Measurements from ENCODE around the gene NUDT4. TPM values are rescaled to one million over a fixed set of nuclear protein-coding genes. Genes with fewer than 3 reads are reported as not detected.
"Not testable (repeated sequence)": the region's sequence is repeated elsewhere in the genome, so short reads cannot be mapped to it uniquely, and the experiment has no call there.

The NUDT4 gene
- total and polyA plus RNA-seq, 5 donors = 95.0 to 206 (median 158) TPM

GRCh38 chr12:93379981-93380361 is 2.2 kb downstream of the NUDT4 start:
- DNase-seq = no peak
- intact Hi-C loops (cut with DNase I) = loop anchor here in 1 of 4 donors (5.0 kb wide), 1 partner anchor 198 kb away; no protein-coding TSS in a partner anchor
- no peak for ATAC-seq
- no peaks in the 10 kb centered on the region for H3K27me3 ChIP-seq (ENCODE audit: control insufficient read depth, insufficient read depth)
- no peaks in the 10 kb centered on the region for H3K9me3 ChIP-seq (ENCODE audit: control insufficient read depth, low read length)
- H3K4me1 ChIP-seq (ENCODE audit: control insufficient read depth, insufficient read depth, low read length) = peaks cover 2% of the 10 kb centered on the region
- H3K27ac ChIP-seq (ENCODE audit: low read length) = peak overlapping the region; percentile 76
- peak overlapping the region; percentile 58 for H3K4me3 ChIP-seq (ENCODE audit: low read length)

- Histone ChIP-seq H3K27me3 (ENCODE audit: control insufficient read depth, insufficient read depth) (no peaks in the 10 kb centered on the region), H3K4me3 (ENCODE audit: low read length) (peak overlapping the region; percentile 58), H3K4me1 (ENCODE audit: control insufficient read depth, insufficient read depth, low read length) (peaks cover 2% of the 10 kb centered on the region), H3K27ac (ENCODE audit: low read length) (no peak overlapping the region), H3K9me3 (ENCODE audit: control insufficient read depth, low read length) (no peaks in the 10 kb centered on the region)
- intact Hi-C loops (cut with DNase I) = no loop called here
- DNase-seq = no peak
- no peak for ATAC-seq
- WGBS = 34% methylated on average over 2 of the region's 2 CpGs
Observed at GRCh38 chr12:93380480-93381121, 2.9 kb downstream of the NUDT4 start.

GRCh38 chr12:93381161-93381975 is 3.6 kb downstream of the NUDT4 start:
- DNase-seq (no peak), ATAC-seq (no peak)
- Histone ChIP-seq H3K4me3 (ENCODE audit: low read length) (peak overlapping the region; percentile 58), H3K27me3 (ENCODE audit: control insufficient read depth, insufficient read depth) (no peaks in the 10 kb centered on the region), H3K9me3 (ENCODE audit: control insufficient read depth, low read length) (no peaks in the 10 kb centered on the region), H3K27ac (ENCODE audit: low read length) (peak overlapping the region; percentile 85), H3K4me1 (ENCODE audit: control insufficient read depth, insufficient read depth, low read length) (peaks cover 2% of the 10 kb centered on the region)
- intact Hi-C loops (cut with DNase I) = no loop called here
- WGBS = 37% methylated on average over 5 of the region's 5 CpGs

GRCh38 chr12:93381976-93382437 is 4.3 kb downstream of the NUDT4 start:
- ATAC-seq; H3K4me1 ChIP-seq (ENCODE audit: control insufficient read depth, insufficient read depth, low read length); DNase-seq; H3K27me3 ChIP-seq (ENCODE audit: control insufficient read depth, insufficient read depth); intact Hi-C loops (cut with DNase I); H3K9me3 ChIP-seq (ENCODE audit: control insufficient read depth, low read length): not testable (repeated sequence)
- peak overlapping the region; percentile 58 for H3K4me3 ChIP-seq (ENCODE audit: low read length)
- 76% methylated on average over 5 of the region's 5 CpGs for WGBS
- peak overlapping the region; percentile 80 for H3K27ac ChIP-seq (ENCODE audit: low read length)

- Histone ChIP-seq H3K9me3 (ENCODE audit: control insufficient read depth, low read length) (no peaks in the 10 kb centered on the region), H3K27me3 (ENCODE audit: control insufficient read depth, insufficient read depth) (no peaks in the 10 kb centered on the region), H3K27ac (ENCODE audit: low read length) (peak overlapping the region; percentile 30), H3K4me3 (ENCODE audit: low read length) (no peak overlapping the region), H3K4me1 (ENCODE audit: control insufficient read depth, insufficient read depth, low read length) (peaks cover 9% of the 10 kb centered on the region)
- no peak for DNase-seq
- WGBS = 70% methylated on average over 2 of the region's 2 CpGs
- ATAC-seq = peak in 1 of 2 donors; percentile 73
- intact Hi-C loops (cut with DNase I) = no loop called here
Observed at GRCh38 chr12:93387780-93388179, 10.1 kb downstream of the NUDT4 start.

- H3K4me1 ChIP-seq (ENCODE audit: control insufficient read depth, insufficient read depth, low read length) = peaks cover 10% of the 10 kb centered on the region
- no peaks in the 10 kb centered on the region for H3K27me3 ChIP-seq (ENCODE audit: control insufficient read depth, insufficient read depth)
- no peaks in the 10 kb centered on the region for H3K9me3 ChIP-seq (ENCODE audit: control insufficient read depth, low read length)
- ATAC-seq = no peak
- H3K27ac ChIP-seq (ENCODE audit: low read length) = no peak overlapping the region
- H3K4me3 ChIP-seq (ENCODE audit: low read length) = no peak overlapping the region
- intact Hi-C loops (cut with DNase I) = loop anchor here in 2 of 4 donors (10.0 kb wide), 2 partner anchors 265 to 405 kb away; no protein-coding TSS in a partner anchor
- 51% methylated on average over 5 of the region's 5 CpGs for WGBS
- no peak for DNase-seq
Observed at GRCh38 chr12:93390031-93390430, 12.3 kb downstream of the NUDT4 start.

GRCh38 chr12:93390549-93391297 is 13.0 kb downstream of the NUDT4 start:
- ATAC-seq (peak; percentile 39 to 59), DNase-seq (no peak)
- Histone ChIP-seq H3K27ac (ENCODE audit: low read length) (peak overlapping the region; percentile 17), H3K27me3 (ENCODE audit: control insufficient read depth, insufficient read depth) (no peaks in the 10 kb centered on the region), H3K9me3 (ENCODE audit: control insufficient read depth, low read length) (no peaks in the 10 kb centered on the region), H3K4me1 (ENCODE audit: control insufficient read depth, insufficient read depth, low read length) (peaks cover 10% of the 10 kb centered on the region), H3K4me3 (ENCODE audit: low read length) (no peak overlapping the region)
- WGBS = 73% methylated on average over 5 of the region's 5 CpGs
- intact Hi-C loops (cut with DNase I) = loop anchor here in 2 of 4 donors (10.0 kb wide), 2 partner anchors 266 to 406 kb away; no protein-coding TSS in a partner anchor

GRCh38 chr12:93393425-93393824 is 15.7 kb downstream of the NUDT4 start:
- no peaks in the 10 kb centered on the region for H3K9me3 ChIP-seq (ENCODE audit: control insufficient read depth, low read length)
- 57% methylated on average over 2 of the region's 2 CpGs for WGBS
- intact Hi-C loops (cut with DNase I) = loop anchor here in 2 of 4 donors (10.0 kb wide), 2 partner anchors 269 to 409 kb away; no protein-coding TSS in a partner anchor
- no peak overlapping the region for H3K4me3 ChIP-seq (ENCODE audit: low read length)
- DNase-seq = no peak
- peaks cover 8% of the 10 kb centered on the region for H3K4me1 ChIP-seq (ENCODE audit: control insufficient read depth, insufficient read depth, low read length)
- no peak for ATAC-seq
- no peaks in the 10 kb centered on the region for H3K27me3 ChIP-seq (ENCODE audit: control insufficient read depth, insufficient read depth)
- H3K27ac ChIP-seq (ENCODE audit: low read length) = no peak overlapping the region

GRCh38 chr12:93397412-93397811 is 19.7 kb downstream of the NUDT4 start:
- Histone ChIP-seq H3K27me3 (ENCODE audit: control insufficient read depth, insufficient read depth) (no peaks in the 10 kb centered on the region), H3K4me1 (ENCODE audit: control insufficient read depth, insufficient read depth, low read length) (peaks cover 1% of the 10 kb centered on the region), H3K9me3 (ENCODE audit: control insufficient read depth, low read length) (no peaks in the 10 kb centered on the region), H3K4me3 (ENCODE audit: low read length) (no peak overlapping the region), H3K27ac (ENCODE audit: low read length) (no peak overlapping the region)
- WGBS = 74% methylated on average over 12 of the region's 12 CpGs
- ATAC-seq (no peak), DNase-seq (no peak)
- intact Hi-C loops (cut with DNase I) = loop anchor here in 3 of 4 donors (2.0 to 10.0 kb wide), 4 partner anchors 273 to 413 kb away; no protein-coding TSS in a partner anchor

GRCh38 chr12:93399183-93399863 is 21.6 kb downstream of the NUDT4 start:
- intact Hi-C loops (cut with DNase I) = loop anchor here in 3 of 4 donors (5.0 to 10.0 kb wide), 3 partner anchors 275 to 415 kb away; no protein-coding TSS in a partner anchor
- not testable (repeated sequence) for DNase-seq; H3K27ac ChIP-seq (ENCODE audit: low read length); H3K27me3 ChIP-seq (ENCODE audit: control insufficient read depth, insufficient read depth); H3K4me3 ChIP-seq (ENCODE audit: low read length); H3K4me1 ChIP-seq (ENCODE audit: control insufficient read depth, insufficient read depth, low read length); H3K9me3 ChIP-seq (ENCODE audit: control insufficient read depth, low read length)
- ATAC-seq = peak; percentile 93 to 96
- WGBS = no CpG with 5 or more reads among the region's 5 CpGs
